Muscle of leg (tissue), 11 donors: Measurements from ENCODE around the gene GSTA1. TPM values are rescaled to one million over a fixed set of nuclear protein-coding genes. Genes with fewer than 3 reads are reported as not detected.

Experiments
- DNase-seq: peaks from one replicate; pipeline ENCODE4 v3.0.0; 2013
- H3K27ac ChIP-seq: one replicate; pipeline ENCODE4 v1.5.1; 2013; ENCODE audit warnings: mild to moderate bottlenecking, low read length, control low read depth
- H3K27me3 ChIP-seq: one replicate; pipeline ENCODE4 v1.6.1; 2013; ENCODE audit warnings: low read length; ENCODE audit not compliant: control insufficient read depth, insufficient read depth
- H3K36me3 ChIP-seq: one replicate; pipeline ENCODE4 v1.6.1; 2013; ENCODE audit warnings: low read length; ENCODE audit not compliant: control insufficient read depth, insufficient read depth
- H3K4me1 ChIP-seq: one replicate; pipeline ENCODE4 v1.6.1; 2013; ENCODE audit warnings: low read length; ENCODE audit not compliant: control insufficient read depth, insufficient read depth
- H3K4me3 ChIP-seq: one replicate; pipeline ENCODE4 v1.5.1; 2013; ENCODE audit warnings: low read length, control low read depth
- H3K9me3 ChIP-seq: replicated peaks from 2 replicates; pipeline ENCODE4 v1.6.1; 2013; ENCODE audit warnings: low read depth, low read length; ENCODE audit not compliant: control insufficient read depth
- WGBS: methylation state at CpG from one replicate; pipeline ENCODE4 v1.1.5; 2013; ENCODE audit warnings: missing lambda C conversion rate; ENCODE audit not compliant: insufficient coverage; 5-methylcytosine and 5-hydroxymethylcytosine counted together
- polyA plus RNA-seq, 8 donors: library from polyadenylated mRNA; unstranded; fragments of 120-200 nt; gene quantifications; one replicate each; pipeline versions ENCODE4 v1.2.1 to v1.2.3, GENCODE V29; 2013; ENCODE audit warnings: inconsistent platforms in 1 of 8, low replicate concordance in 1 of 8; ENCODE audit not compliant: insufficient read length in 8 of 8, insufficient read depth in 1 of 8
- total RNA-seq: library from RNA; stranded (reverse); fragments of 120-200 nt; gene quantifications from one replicate; pipeline ENCODE4 v1.2.4, GENCODE V29; 2013

GSTA1 gene
- total and polyA plus RNA-seq, 9 donors, result 0.15 to 25.5 (median 0.60) TPM; not detected in 2

- Histone ChIP-seq H3K27ac (no peak overlapping the region), H3K4me3 (no peak overlapping the region), H3K4me1 (no peaks in the 10 kb centered on the region), H3K9me3 (no peaks in the 10 kb centered on the region), H3K27me3 (no peaks in the 10 kb centered on the region), H3K36me3 (no peaks in the 10 kb centered on the region)
- no peak for DNase-seq
- no CpG with 5 or more reads among the region's 1 CpG for WGBS
Observed at GRCh38 chr6:52741872-52742271, 61.7 kb downstream of the GSTA1 start.

Other genes with a start within 250 kb of the GSTA1 start
- 20.3 TPM for gene TRAM2, start 226.8 kb downstream of the GSTA1 start, total RNA-seq
- 10 to 100 TPM; 15.8 to 32.7 (median 21.7) TPM for gene TRAM2, start 226.8 kb downstream of the GSTA1 start, polyA plus RNA-seq
- gene TMEM14A, start 132.7 kb downstream of the GSTA1 start, total RNA-seq, result 14.6 TPM
- 10 to 100 TPM; 14.0 to 23.8 (median 18.9) TPM for gene TMEM14A, start 132.7 kb downstream of the GSTA1 start, polyA plus RNA-seq
- gene GSTA2, start 40.3 kb downstream of the GSTA1 start, total RNA-seq, result not detected
- gene GSTA2, start 40.3 kb downstream of the GSTA1 start, polyA plus RNA-seq, result 1 to 10 TPM in 1 of 8 donors, under 1 TPM in 2, not detected in 5; 0.15 to 1.3 (median 0.20) TPM
- gene GSTA5, start 37.0 kb upstream of the GSTA1 start, total RNA-seq, result not detected
- not detected for gene GSTA5, start 37.0 kb upstream of the GSTA1 start, polyA plus RNA-seq
- gene GSTA3, start 105.9 kb upstream of the GSTA1 start, total RNA-seq, result not detected
- not detected for gene GSTA3, start 105.9 kb upstream of the GSTA1 start, polyA plus RNA-seq
- gene GSTA4, start 191.5 kb upstream of the GSTA1 start, total RNA-seq, result 50.9 TPM
- 10 to 100 TPM; 46.7 to 61.4 (median 55.3) TPM for gene GSTA4, start 191.5 kb upstream of the GSTA1 start, polyA plus RNA-seq